ENCODE measurements around the gene RBM5.

The RBM5 gene

DNA sequence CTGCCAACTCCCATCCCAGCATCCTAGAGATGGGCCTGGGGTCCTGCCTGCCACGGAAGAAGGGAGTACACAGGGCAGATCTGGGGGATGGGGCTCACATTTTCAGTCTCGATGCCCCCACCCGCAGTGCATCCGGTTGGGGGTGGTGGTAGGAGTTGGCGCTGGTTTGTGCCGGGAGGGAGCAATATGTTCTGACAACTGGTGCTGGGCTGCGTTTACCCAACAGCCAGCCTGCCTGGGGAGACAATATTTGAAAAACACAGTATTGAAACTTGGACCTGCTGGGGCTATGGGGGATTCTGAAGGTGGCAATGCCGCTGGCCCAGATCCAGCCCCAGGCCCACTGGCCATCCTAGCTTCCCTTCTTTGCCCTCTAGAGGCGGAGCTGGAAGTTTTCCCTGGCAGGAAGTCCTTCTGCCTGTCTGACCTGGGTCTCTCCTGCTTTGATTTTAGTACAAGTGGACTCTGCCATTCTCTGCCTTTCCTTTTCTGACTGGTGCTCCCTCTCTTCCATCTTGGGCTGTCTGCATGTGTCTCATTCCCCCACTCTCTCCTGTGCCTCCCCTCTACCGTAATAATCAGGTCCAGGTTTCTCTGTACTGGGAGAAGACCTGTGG is 69.9 kb downstream of the RBM5 start:
- peaks cover 34% of the 10 kb centered on the region for H3K27me3 Mint-ChIP-seq
- ATAC-seq, result no peak
- H3K4me1 Mint-ChIP-seq, result peaks cover 17% of the 10 kb centered on the region
- no peaks in the 10 kb centered on the region for H3K9me3 Mint-ChIP-seq
- H3K36me3 Mint-ChIP-seq, result no peaks in the 10 kb centered on the region
- no peak overlapping the region for H3K4me3 Mint-ChIP-seq
- no peak overlapping the region for H3K27ac Mint-ChIP-seq

DNA sequence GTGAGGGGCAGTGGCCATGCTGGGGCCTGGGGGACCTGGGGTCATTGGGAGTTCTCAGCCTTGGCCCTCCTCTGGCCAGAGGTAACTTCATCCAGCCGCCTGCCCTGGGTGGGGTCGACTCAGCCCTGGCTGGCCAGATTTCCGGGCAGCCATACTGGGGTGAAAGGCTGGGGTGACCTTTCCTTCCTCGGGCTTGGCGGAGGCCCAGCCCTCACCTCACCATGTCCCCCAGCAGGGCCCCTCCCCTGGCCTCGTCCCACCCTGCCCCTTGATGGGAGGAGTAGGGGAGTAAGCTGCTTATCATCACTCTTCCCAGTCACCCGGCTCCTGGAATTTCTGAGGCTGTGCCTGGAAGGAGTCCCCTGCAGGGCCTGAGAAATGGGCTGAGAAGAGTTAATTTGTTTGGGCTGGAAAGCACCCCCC is 71.9 kb downstream of the RBM5 start:
- no peak for ATAC-seq
- Mint-ChIP-seq H3K27ac (no peak overlapping the region), H3K9me3 (no peaks in the 10 kb centered on the region), H3K36me3 (no peaks in the 10 kb centered on the region), H3K4me1 (peaks cover 8% of the 10 kb centered on the region), H3K27me3 (peaks cover 23% of the 10 kb centered on the region), H3K4me3 (no peak overlapping the region)

DNA sequence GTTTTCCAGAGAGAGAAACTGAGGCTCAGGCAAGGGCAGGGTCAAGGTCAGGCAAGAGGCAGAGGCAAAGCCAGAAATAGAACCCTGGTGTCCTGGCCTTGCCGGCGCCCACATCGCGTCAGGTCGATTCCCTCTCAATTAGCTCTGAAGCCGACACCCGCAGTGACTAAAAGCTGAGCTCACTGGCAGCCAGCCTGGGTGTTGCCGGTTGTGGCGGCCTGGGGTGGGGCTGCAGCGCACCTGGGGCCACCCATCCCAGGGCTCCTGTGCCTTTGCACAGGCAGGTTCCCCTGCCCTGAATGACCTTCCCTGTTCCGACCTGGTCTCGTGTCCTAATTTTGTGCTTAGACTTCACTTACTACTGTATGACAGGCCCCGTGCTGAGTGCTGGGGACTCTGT is 72.6 kb downstream of the RBM5 start:
- peaks cover under 1% of the 10 kb centered on the region for H3K4me1 Mint-ChIP-seq
- no peaks in the 10 kb centered on the region for H3K36me3 Mint-ChIP-seq
- no peak for ATAC-seq
- peaks cover 16% of the 10 kb centered on the region for H3K27me3 Mint-ChIP-seq
- H3K9me3 Mint-ChIP-seq, result no peaks in the 10 kb centered on the region
- H3K27ac Mint-ChIP-seq, result no peak overlapping the region
- no peak overlapping the region for H3K4me3 Mint-ChIP-seq

DNA sequence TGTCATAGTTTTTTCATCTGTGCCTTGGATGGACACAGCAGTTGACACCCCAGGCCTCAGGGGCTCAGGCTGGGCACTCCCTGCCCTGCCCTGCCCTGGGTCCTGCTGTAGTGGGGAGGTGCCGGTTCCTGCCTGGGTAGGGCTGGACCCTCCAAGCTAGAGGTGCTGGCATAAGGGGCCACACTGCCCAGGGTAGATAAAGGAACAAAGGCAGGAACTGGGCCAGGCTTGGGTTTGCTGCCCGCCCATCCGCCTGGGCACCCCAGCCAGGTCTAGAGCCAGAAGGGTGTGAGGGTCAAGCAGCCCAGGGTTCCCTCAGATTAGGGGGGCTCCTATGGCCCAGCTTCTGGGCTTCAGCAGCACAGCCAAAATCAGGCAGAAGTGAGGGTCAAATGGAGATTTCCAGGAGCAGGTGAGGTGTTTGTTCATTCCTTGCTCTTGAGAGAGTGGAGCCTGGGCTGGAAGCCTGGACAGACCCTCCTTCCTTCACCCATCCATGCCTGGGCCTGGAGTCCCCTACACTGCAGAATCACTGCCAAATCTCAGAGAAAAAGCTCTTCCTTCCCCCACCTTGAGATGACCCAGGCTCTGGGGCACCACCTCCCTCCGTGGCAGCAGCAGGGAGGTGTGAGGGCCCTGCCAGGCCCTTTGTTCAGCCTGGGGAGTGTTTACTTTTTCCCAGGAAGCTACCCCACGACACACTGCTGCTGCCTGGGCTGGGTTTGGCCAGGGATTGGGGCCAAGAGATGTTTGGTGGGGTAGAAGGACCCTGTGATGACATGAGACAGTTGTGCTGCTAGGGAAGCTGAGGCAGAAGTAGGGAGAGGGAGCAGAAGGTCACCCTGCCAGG is 73.5 kb downstream of the RBM5 start:
- no peak overlapping the region for H3K27ac Mint-ChIP-seq
- H3K36me3 Mint-ChIP-seq, result no peaks in the 10 kb centered on the region
- ATAC-seq, result no peak
- H3K4me1 Mint-ChIP-seq, result no peaks in the 10 kb centered on the region
- H3K4me3 Mint-ChIP-seq, result no peak overlapping the region
- peaks cover 6% of the 10 kb centered on the region for H3K27me3 Mint-ChIP-seq
- no peaks in the 10 kb centered on the region for H3K9me3 Mint-ChIP-seq

DNA sequence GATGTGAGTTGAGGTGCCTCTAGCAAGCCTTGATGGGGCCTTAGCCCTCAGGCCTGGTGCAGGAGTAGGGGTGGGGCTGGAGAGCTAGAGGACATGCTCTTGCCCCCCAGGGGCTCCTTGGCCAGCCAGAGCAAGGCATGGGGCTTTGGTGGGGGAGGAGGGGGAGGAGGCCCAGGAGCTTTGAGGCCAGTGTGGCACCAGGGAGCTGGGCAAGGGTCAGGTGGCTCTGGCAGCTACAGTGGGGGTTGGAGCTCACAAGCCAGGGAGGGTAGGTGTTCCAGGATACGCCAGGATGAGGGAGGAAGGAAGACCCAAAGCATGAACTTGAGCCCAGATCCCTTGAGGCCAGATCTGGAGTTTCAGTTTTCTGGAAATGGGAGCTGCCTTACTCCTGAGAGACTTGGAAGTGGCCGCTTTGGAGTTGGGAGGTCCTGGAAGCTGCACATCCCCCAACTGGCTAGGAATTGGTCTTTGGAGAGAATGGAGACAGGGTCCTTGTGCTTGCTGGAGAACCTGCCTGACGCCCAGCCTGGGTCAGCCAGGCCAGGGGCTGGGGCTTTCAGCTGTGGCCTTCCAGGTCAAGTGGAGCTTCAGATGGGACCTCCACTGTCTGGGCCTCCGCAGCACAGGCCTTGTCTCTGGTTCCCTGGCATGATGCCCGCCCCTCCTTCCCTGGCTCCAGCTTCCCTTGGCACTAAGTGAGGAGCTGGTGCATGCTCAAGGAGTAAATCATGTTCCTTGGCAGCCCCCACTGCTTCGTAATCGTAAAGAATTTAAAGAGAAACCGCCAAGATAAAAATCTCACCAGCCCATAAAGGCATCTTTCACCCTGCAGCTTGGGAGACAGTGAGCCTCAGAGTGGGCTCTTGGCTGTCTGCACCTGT is 75.1 kb downstream of the RBM5 start:
- H3K36me3 Mint-ChIP-seq, result no peaks in the 10 kb centered on the region
- peaks cover 10% of the 10 kb centered on the region for H3K27me3 Mint-ChIP-seq
- no peaks in the 10 kb centered on the region for H3K4me1 Mint-ChIP-seq
- H3K4me3 Mint-ChIP-seq, result no peak overlapping the region
- no peak for ATAC-seq
- H3K27ac Mint-ChIP-seq, result no peak overlapping the region
- no peaks in the 10 kb centered on the region for H3K9me3 Mint-ChIP-seq

DNA sequence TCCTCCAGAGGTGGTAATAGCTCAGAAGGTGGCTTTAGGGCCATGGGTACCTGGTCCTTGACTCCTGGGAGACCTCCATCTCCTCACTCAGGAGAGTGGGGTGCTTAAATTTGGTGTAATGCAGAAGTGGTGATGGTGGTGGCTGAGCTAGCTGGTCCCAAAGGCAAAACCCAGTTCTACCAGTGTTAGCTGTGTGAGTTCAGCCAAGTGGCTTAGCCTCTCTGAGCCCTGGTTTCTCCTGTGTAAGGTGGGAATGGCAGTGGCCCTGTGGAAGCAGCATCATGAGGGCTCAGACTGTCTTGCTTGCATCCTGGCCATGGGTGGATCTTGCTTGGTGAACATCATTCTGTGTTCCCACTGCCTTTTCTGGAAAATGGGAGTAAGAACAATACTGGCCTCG is 75.8 kb downstream of the RBM5 start:
- Mint-ChIP-seq H3K9me3 (no peaks in the 10 kb centered on the region), H3K4me1 (no peaks in the 10 kb centered on the region), H3K36me3 (no peaks in the 10 kb centered on the region), H3K27ac (no peak overlapping the region), H3K4me3 (no peak overlapping the region), H3K27me3 (peaks cover 17% of the 10 kb centered on the region)
- ATAC-seq, result no peak

DNA sequence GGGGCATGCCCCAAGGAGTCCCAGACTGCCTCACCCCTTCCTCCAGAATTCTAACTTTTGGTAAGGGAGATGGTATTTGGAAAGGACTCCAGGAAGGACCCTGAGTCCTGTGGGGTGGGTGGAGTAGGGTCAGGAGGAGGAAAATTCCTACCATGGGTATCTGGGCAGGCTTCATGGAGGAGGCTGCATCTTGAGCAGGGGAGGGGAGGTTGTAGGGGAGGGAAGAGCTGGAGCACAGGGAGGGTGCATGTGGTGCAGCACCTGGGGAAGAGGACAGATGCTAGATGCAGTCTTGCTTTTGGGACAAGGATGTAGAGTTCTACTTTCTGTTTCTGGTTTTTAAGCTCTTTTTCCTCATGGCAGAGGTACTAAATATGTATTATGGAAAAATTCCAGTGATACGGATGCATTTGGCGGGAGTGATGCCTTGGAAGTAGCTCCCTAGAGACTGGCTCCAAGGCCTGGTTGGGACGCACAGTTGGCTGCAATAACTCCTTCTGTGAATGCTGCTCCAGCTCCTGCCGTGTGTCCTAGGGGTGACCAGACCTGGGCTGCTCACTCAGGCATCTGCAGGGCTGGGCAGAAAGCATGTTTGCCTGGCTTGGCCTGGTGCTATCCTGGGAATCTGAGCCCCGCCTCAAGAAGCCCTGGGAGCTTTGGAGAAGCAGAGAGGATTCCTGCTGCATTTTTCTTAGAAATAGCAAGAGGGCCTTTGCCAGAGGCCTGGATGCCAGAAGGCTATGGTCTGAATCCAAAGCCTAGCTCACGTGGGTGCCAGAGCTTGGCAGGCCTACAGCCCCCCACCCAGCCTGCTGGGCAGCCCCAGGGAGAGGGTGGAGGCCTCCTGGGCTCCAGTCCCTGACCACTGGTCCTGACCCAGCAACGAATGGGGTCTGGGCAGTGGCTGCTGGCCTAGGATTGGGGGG is 76.5 kb downstream of the RBM5 start:
- Mint-ChIP-seq H3K4me1 (no peaks in the 10 kb centered on the region), H3K4me3 (no peak overlapping the region), H3K9me3 (no peaks in the 10 kb centered on the region), H3K27ac (no peak overlapping the region), H3K27me3 (peaks cover 25% of the 10 kb centered on the region), H3K36me3 (no peaks in the 10 kb centered on the region)
- no peak for ATAC-seq

DNA sequence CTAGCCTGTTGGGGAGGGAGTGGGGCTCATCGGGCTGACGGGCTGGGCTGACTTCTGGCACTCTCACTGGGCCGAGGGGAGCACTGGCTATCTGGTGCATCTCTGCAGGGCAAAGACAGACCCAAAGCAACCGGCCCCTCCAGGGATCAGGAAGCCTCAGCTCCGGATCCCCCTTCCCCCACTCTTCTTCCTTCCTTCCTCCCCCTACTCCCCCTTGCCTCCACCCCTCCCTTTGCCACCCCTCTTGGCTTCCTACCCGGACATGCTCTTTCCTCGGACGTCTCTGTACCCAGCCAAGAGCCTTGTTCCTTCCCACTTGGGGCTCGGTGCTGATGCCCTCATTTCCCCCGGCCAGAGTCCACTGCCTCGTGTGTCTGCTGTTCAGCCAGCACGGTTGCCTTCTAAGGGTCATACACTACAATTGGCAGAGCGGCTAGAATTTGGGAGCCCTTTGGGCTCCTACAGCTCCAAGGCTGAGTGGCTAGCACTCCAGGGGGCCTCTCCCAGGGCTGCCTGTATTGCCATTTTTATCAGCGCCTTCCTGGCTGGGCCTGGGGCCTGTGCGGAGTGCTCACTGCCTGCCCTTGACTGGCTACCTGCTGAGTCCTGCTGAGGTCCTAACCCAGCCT is 77.3 kb downstream of the RBM5 start:
- H3K9me3 Mint-ChIP-seq, result no peaks in the 10 kb centered on the region
- H3K4me3 Mint-ChIP-seq, result no peak overlapping the region
- peaks cover 33% of the 10 kb centered on the region for H3K27me3 Mint-ChIP-seq
- H3K36me3 Mint-ChIP-seq, result no peaks in the 10 kb centered on the region
- no peaks in the 10 kb centered on the region for H3K4me1 Mint-ChIP-seq
- ATAC-seq, result no peak
- H3K27ac Mint-ChIP-seq, result no peak overlapping the region

DNA sequence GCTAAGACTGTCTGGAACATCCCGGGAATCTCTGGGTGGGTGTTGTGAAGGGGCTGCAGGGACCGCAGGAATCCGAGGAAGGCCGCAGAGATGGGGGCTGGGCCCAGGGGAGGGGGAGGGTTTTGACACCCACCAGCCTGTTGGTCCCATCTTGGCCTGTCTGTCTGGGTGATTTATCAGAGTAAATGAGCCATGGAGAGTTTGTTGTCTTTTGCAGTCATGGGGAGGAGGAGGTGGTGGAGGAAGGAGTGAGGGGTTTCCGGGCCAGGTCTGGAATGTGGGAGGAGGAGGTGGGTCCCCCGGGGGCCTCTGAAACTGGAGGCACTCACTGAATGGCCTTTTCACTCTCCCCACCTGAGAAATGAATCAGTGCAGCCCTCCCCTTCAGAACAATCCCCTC is 77.9 kb downstream of the RBM5 start:
- peaks cover 39% of the 10 kb centered on the region for H3K27me3 Mint-ChIP-seq
- no peaks in the 10 kb centered on the region for H3K36me3 Mint-ChIP-seq
- H3K9me3 Mint-ChIP-seq, result no peaks in the 10 kb centered on the region
- H3K4me1 Mint-ChIP-seq, result no peaks in the 10 kb centered on the region
- no peak overlapping the region for H3K27ac Mint-ChIP-seq
- H3K4me3 Mint-ChIP-seq, result no peak overlapping the region
- no peak for ATAC-seq

DNA sequence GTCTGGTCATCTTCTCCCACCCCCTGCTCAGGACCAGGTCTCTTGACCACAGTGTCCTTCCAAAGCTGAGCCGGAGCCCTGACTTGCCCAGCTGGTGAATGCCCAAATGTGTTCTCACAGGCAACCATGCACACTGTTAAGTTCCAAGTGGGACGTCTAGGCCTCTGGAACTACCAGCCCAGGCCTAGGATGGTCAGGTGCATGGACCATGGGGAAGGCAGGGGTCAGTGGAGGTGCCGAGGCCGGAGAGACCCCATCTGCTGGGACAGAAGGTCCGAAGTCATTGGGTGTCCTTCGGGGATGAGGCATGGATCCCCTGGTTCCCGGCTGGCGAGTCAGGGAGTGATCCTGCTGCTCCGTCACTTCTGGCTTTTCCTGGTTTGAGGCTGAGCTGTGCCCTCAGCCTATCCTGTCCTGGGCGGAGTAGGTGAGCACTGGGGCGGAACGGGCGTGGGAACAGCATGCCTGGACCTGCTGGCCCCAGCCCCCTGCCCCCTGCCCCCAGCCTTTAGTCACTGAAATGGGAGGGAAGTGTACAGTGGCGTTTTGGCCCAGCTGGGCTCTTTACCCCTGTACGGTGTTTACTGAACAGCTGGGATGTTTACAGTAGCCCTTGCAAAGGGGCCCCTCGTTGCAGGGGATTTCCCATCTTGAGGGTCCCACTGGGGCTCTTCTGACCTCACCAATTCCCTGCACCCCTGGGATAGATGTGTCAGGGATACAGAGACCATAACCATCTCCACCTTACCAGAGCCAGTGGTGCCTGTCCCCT is 78.5 kb downstream of the RBM5 start:
- Mint-ChIP-seq H3K9me3 (no peaks in the 10 kb centered on the region), H3K27ac (no peak overlapping the region), H3K27me3 (peaks cover 45% of the 10 kb centered on the region), H3K4me1 (no peaks in the 10 kb centered on the region), H3K4me3 (no peak overlapping the region), H3K36me3 (no peaks in the 10 kb centered on the region)
- no peak for ATAC-seq

DNA sequence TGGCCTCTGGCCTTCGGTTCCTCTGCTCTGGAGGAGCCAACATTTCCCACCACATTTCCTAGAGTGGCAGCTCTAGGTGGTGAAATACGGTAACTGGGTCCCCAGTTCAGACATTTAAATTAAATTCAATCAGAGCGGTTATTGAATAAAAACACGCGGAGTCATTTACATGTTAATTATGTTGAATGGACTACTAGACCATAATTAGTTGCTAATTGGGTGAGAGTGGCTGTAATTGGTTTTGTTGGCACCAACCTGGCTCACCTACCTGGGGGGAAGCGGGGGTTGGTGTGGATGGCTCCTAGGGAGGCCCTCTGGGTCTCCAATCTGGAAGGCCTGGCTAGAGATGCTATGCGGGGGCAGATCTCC is 79.1 kb downstream of the RBM5 start:
- ATAC-seq, result no peak
- Mint-ChIP-seq H3K9me3 (no peaks in the 10 kb centered on the region), H3K4me1 (no peaks in the 10 kb centered on the region), H3K27ac (no peak overlapping the region), H3K4me3 (no peak overlapping the region), H3K27me3 (peaks cover 45% of the 10 kb centered on the region), H3K36me3 (no peaks in the 10 kb centered on the region)

DNA sequence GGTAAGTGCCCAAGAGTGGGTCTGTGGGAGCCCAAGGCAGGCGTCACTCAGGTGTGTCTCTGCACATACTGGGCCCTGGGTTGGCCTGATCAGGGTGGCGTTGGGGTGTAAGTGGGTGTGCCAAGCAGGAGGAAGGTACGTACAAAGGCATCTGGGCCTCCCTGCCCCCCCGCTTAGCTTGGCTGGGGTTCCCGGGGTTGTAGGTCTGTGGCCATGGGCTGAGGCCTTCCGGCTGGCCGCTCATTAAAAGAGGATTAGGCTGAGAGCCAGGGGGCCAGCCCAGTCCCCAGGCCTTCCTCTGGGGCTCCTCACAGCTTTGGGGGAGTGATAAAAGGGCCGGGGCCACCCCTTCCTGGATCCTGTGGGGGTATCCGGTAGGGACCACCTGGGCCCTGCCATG is 79.7 kb downstream of the RBM5 start:
- Mint-ChIP-seq H3K4me3 (no peak overlapping the region), H3K4me1 (no peaks in the 10 kb centered on the region), H3K36me3 (no peaks in the 10 kb centered on the region), H3K9me3 (no peaks in the 10 kb centered on the region), H3K27me3 (peaks cover 45% of the 10 kb centered on the region), H3K27ac (no peak overlapping the region)
- ATAC-seq, result no peak

Data from stimulated activated memory B cell treated with anti-CD40 and anti-IgM and Interleukin-4, amounts not matched to agents 10 μg/mL and 1 μg/mL and 100 μg/mL, for 72 hours (primary cell).